Measurements from ENCODE around the gene PAX5.

DNA sequence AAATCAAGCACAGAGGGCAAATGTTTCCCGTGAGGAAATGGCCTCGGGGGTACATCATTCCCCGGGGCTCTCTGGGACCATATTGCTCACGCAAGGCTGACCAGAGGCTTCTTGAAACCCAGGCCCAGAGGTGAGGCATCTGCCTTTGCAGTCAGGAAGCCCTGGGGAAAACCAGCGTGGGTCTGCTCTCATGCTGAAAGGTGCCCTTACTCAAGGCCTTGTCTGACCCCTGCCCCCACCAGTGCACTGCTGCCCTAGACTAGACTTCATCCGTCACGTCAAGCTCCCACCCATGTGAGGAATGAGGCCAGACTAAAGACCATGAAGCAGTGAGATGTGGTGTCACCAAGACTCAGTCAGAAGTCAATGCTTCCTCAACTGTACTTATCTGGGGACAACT lies 66.1 kb downstream of the PAX5 start:
- no peak for TF ChIP-seq CTCF (IDR thresholded peaks at IDR 0.05)
- TF ChIP-seq SP1 (CRISPR knock-in tag; conservative IDR thresholded peaks at IDR 0.05), result no peak
- no peak for TF ChIP-seq ELF4 (CRISPR knock-in tag; IDR thresholded peaks at IDR 0.05; ENCODE audit: low read depth)
- TF ChIP-seq NFYB (CRISPR knock-in tag; conservative IDR thresholded peaks at IDR 0.05; ENCODE audit: low read depth), result no peak

All from WTC11 (cell line).